GM12878 (cell line): ENCODE data around the gene CEBPB.

Source experiments
- CBX5 ChIP-seq: sonication (generic); IDR thresholded peaks from 2 replicates; pipeline ENCODE4 v1.6.1; 2016; ENCODE audit warnings: low read depth, moderate library complexity, mild to moderate bottlenecking, inconsistent platforms
- CTCF ChIP-seq, 3 experiments: IDR thresholded peaks in 2 of 3; conservative IDR thresholded peaks in 1 of 3; 2 replicates each; pipeline ENCODE4 v1.5.1; 2011; ENCODE audit warnings: low read depth in 3 of 3, low read length in 3 of 3, mild to moderate bottlenecking in 3 of 3, control low read depth in 2 of 3, moderate library complexity in 2 of 3, inconsistent platforms in 1 of 3, mixed read lengths in 1 of 3; ENCODE audit not compliant: control insufficient read depth in 2 of 3, insufficient read depth in 1 of 3; ENCODE audit errors: extremely low read depth in 1 of 3
- EZH2 ChIP-seq: IDR thresholded peaks from 2 replicates; pipeline ENCODE4 v1.6.1; 2012; ENCODE audit warnings: low read depth, mild to moderate bottlenecking, control low read depth, inconsistent platforms, low read length, borderline replicate concordance; ENCODE audit not compliant: control insufficient read depth
- MAX ChIP-seq: IDR thresholded peaks from 2 replicates; pipeline ENCODE4 v1.6.1; 2012; ENCODE audit warnings: low read depth, low read length, improper control_type of control experiment
- POLR2A ChIP-seq: IDR thresholded peaks from 2 replicates; pipeline ENCODE4 v1.6.1; 2011; ENCODE audit warnings: low read depth, mild to moderate bottlenecking, low read length
- ZNF217 ChIP-seq: fragments of 450-650 bp; IDR thresholded peaks from 2 replicates; pipeline ENCODE4 v1.6.1; 2017; ENCODE audit warnings: antibody characterized with exemption, mild to moderate bottlenecking

DNA sequence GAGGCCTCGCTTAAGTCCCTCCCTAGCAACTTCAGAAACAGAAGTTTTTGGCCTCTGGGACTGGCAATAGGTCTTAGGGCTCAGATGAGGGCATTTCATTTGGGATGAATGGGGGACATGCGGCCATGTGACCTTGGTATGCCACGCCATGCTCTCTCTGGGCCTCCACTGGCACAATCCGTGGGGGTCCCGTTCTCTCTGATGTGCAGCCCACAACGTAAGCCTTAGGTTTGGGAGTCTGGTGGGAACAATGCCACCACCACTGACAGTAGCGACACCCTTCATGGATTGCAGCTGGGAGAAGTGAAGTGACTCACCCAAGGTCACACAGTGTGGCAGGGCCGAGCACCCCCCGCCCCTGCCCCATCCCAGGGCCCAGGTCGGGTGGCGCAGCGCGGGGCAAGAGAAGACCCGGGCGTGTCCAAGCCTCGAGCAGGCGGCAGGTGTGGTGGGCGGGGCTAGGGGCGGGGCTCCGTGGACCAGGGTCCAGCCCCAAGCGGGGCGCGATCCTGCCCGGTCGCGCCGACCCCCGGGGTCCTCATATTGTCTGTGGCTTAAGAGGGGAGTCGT lies 864 bp upstream of the CEBPB start:
- TF ChIP-seq CTCF (IDR thresholded peaks at IDR 0.05 in 2 of 3, conservative IDR thresholded peaks at IDR 0.05 in 1 of 3; ENCODE audit: control insufficient read depth in 2 of 3, extremely low read depth in 1 of 3, insufficient read depth in 1 of 3, low read depth in 3 of 3, low read length in 3 of 3), result no peak
- TF ChIP-seq EZH2, result no peak
- TF ChIP-seq POLR2A, result no peak
- no peak for TF ChIP-seq MAX
- TF ChIP-seq CBX5, result no peak
- no peak for TF ChIP-seq ZNF217
